ENCODE results near the gene ADAMTS3. TPM values are rescaled to one million over a fixed set of nuclear protein-coding genes. Genes with fewer than 3 reads are reported as not detected.

ADAMTS3 gene
- polyA plus RNA-seq, 1 donor from 2014 or later: 0.20 TPM

GRCh38 chr4:72390409-72390808 is 178.6 kb downstream of the ADAMTS3 start:
- no peaks in the 10 kb centered on the region for H4K20me1 ChIP-seq (ENCODE audit: insufficient read depth)
- no peaks in the 10 kb centered on the region for H3K79me2 ChIP-seq (replicated peaks; ENCODE audit: insufficient read depth, low read length)
- no peak overlapping the region for H3K4me3 ChIP-seq (ENCODE audit: low read length)
- H3K27ac ChIP-seq (ENCODE audit: low read length): no peak overlapping the region
- no peak overlapping the region for H3K9ac ChIP-seq (ENCODE audit: low read length)
- H3K36me3 ChIP-seq (ENCODE audit: insufficient read depth, low read length): no peaks in the 10 kb centered on the region
- no peak for TF ChIP-seq CTCF (IDR thresholded peaks at IDR 0.05; ENCODE audit: poor library complexity, severe bottlenecking)
- TF ChIP-seq TAF1 (IDR thresholded peaks at IDR 0.05; ENCODE audit: low read depth): no peak
- no peaks in the 10 kb centered on the region for H3K9me2 ChIP-seq (ENCODE audit: insufficient read depth, low read length)
- H3K27me3 ChIP-seq (ENCODE audit: insufficient read depth, low read depth, low read length): no peaks in the 10 kb centered on the region
- H3K4me2 ChIP-seq (ENCODE audit: low read length): no peak overlapping the region
- no peak overlapping the region for H2AFZ ChIP-seq (ENCODE audit: low read depth, low read length)
- no peaks in the 10 kb centered on the region for H3K9me3 ChIP-seq (ENCODE audit: low read length)
- H3F3A ChIP-seq (ENCODE audit: insufficient read depth, low read length, poor library complexity, severe bottlenecking): no peaks in the 10 kb centered on the region

- TF ChIP-seq MXI1 (conservative IDR thresholded peaks at IDR 0.05; ENCODE audit: poor library complexity, severe bottlenecking): no peak
- TF ChIP-seq RAD21 (conservative IDR thresholded peaks at IDR 0.05): no peak
- no peak for TF ChIP-seq CTCF (IDR thresholded peaks at IDR 0.05; ENCODE audit: poor library complexity, severe bottlenecking)
- TF ChIP-seq POLR2AphosphoS5 (IDR thresholded peaks at IDR 0.05): no peak
- no peak for TF ChIP-seq REST (IDR thresholded peaks at IDR 0.05; ENCODE audit: borderline replicate concordance)
- no peak for TF ChIP-seq TAF1 (IDR thresholded peaks at IDR 0.05; ENCODE audit: low read depth)
- no peak for TF ChIP-seq EZH2 (IDR thresholded peaks at IDR 0.05; ENCODE audit: borderline replicate concordance, insufficient read depth, low read length, poor library complexity, severe bottlenecking)
- no peak for TF ChIP-seq EP300 (conservative IDR thresholded peaks at IDR 0.05; ENCODE audit: poor library complexity, severe bottlenecking)
- no peak for TF ChIP-seq SMC3 (conservative IDR thresholded peaks at IDR 0.05; ENCODE audit: poor library complexity)
- Histone ChIP-seq H3K9me2 (ENCODE audit: insufficient read depth, low read length) (no peaks in the 10 kb centered on the region), H3K36me3 (ENCODE audit: insufficient read depth, low read length) (no peaks in the 10 kb centered on the region), H3K27ac (ENCODE audit: low read length) (no peak overlapping the region), H3K4me3 (ENCODE audit: low read length) (no peak overlapping the region), H4K20me1 (ENCODE audit: insufficient read depth) (no peaks in the 10 kb centered on the region), H3K9me3 (ENCODE audit: low read length) (no peaks in the 10 kb centered on the region), H3K79me2 (replicated peaks; ENCODE audit: insufficient read depth, low read length) (no peaks in the 10 kb centered on the region), H3F3A (ENCODE audit: insufficient read depth, low read length, poor library complexity, severe bottlenecking) (no peaks in the 10 kb centered on the region), H3K9ac (ENCODE audit: low read length) (no peak overlapping the region), H2AFZ (ENCODE audit: low read depth, low read length) (no peak overlapping the region), H3K4me2 (ENCODE audit: low read length) (no peak overlapping the region), H3K27me3 (ENCODE audit: insufficient read depth, low read depth, low read length) (no peaks in the 10 kb centered on the region)
Measured at GRCh38 chr4:72388521-72388920, 180.5 kb downstream of the ADAMTS3 start.
